Endometrium (tissue), 2 donors: ENCODE data around the gene OR10C1.
"Not testable (repeated sequence)": the region's sequence is repeated elsewhere in the genome, so short reads cannot be mapped to it uniquely, and the experiment has no call there.

Source experiments
- FAIRE-seq: peaks from 2 replicates; lab custom pipeline; 2012; peaks lifted over from hg19 to GRCh38; lab: Jason Lieb, UNC
- donor health status: control.
- donor health status: control.

Gene OR10C1, protein sequence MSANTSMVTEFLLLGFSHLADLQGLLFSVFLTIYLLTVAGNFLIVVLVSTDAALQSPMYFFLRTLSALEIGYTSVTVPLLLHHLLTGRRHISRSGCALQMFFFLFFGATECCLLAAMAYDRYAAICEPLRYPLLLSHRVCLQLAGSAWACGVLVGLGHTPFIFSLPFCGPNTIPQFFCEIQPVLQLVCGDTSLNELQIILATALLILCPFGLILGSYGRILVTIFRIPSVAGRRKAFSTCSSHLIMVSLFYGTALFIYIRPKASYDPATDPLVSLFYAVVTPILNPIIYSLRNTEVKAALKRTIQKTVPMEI

DNA sequence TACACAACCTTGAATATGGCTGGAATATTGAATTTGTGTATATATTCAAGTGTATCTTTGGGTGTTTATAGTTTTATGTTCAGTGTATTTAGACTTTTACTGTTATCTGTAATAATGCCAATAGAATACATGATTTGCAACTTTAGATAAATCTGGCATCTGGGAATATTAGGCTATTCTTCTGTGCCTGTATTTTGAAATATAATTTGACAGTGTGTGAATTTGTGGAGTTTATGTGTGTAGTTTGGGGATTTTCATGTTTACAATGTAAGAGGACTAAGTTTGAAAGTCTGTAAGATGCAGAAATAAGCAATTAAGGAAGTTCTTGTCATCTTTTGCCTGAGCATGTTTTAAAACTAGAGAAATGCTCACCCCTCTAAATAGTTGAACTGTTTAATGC lies at the start of gene OR10C1:
Gene OR10C1 (plus strand): TSS at position 301 of the 400 bp plus-strand sequence. CDS start 710 bp downstream, outside the sequence.
- no peak for FAIRE-seq

DNA sequence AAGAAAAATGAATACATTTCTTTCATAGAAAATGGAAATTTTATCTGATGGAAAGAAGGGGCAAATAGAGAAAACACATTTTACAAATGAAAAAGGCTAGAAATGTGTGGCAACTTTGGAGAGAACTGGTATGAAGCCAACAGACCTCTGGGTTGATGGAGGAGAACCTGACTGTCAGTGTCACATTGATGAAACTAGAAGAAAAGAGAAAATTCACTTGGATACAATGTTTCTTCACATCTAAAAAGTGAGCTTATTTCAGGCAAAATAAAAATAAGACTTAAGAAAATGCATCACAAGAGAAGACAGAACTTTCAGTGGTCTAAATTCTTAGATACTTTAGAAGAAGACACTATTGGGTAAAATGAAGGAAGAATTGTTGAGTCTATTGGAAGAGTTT lies 43.8 kb upstream of the OR10C1 start, which contains the start of gene OR12D2:
Gene OR12D2 (plus strand): TSS at position 301 of the 400 bp plus-strand sequence. CDS start 1,069 bp downstream, outside the sequence.
- no peak for FAIRE-seq

DNA sequence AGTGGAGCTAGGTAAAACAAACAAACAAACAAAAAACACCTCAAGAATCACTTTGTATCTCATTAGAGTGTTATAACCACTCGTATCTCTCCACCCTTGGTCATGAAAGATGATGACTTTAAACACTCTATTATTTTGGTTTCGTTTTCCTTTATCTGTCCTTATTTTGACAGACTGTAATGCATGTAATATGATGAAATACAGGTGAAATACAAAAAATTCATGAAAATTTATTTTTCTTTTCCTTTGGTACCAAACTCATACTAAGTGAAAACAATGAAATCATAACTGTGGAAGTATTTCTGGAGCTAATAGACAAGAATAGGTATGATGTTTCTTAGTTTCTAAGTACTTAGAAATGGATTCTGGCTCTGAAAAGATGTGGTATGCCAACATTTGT lies 39.6 kb upstream of the OR10C1 start:
- FAIRE-seq, result no peak

DNA sequence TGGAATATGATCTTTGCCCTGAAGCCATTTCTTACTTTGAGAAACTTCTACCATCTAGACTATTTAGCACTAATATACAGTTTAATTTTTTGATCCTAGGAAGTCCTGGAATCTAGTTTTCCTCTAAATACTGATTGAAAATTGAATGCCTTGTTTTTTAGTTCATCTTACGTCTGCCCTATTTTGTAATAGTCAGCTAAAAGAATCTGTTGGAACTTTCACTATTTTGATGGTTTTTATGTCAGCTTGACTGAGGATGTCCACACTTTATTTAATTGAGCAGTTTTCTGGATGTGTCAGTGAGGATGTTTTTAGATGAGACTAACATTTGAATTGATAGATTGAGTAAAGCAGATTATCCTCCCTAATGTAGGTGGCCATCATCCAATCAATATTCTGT lies 35.3 kb upstream of the OR10C1 start:
- FAIRE-seq, result no peak

DNA sequence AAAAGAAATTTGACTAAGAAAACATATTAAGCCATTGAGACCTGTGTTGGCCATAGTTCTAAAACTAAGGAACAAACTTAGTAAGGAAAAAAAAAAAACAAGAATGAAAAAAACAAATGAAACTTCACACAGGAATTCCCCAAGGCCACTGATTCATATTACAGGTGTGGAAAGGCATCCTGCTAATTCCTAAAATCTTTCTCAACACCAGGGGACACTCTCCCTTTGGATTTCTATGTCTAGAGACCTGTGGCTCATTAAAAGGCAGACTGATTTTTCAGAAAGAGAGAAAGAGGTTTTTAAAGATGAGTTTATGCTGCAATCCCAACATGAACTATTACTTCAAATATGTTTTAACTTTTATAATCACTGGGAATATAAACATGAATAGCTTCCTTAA lies 24.5 kb upstream of the OR10C1 start, which contains the start of gene OR12D1:
Gene OR12D1 (plus strand): TSS at position 341 of the 400 bp plus-strand sequence.
- no peak for FAIRE-seq

DNA sequence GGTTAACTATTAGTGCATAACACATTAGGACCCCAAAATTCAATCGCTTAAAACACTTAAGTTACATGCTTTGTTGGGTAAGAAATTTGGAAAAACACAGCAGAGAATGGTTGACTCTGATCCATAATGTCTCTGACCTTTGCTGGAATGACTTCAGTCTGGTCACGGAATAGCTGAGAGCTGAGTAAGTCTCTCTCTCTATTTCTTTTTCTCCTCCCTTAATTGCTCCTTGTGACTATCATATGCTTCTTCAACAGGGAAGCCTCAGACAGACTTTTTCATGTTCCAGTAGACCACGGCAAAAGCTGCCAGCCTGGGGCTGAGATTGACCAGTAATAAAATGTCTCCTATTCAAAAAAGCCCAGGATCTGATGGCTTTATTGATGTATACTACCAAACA lies 19.6 kb upstream of the OR10C1 start:
- FAIRE-seq, result no peak

DNA sequence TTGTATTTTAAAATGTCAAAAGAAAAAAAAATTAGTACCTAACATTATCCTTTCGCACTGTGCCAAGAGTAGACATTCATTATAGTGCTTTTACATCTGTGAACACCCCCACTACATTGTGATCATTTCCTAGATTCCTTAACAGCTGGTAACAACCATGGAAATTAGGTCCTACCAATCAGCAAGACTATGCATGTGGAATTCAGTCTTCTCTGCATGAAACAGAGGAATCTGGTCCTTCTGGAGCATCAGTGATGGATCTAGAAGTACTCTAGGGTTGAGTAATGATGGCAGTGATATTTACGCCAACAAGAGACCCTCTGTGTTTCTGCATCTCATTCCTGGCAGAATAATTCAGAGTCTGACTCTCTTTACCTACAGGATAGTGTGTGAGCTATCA lies 14.9 kb upstream of the OR10C1 start:
- no peak for FAIRE-seq

DNA sequence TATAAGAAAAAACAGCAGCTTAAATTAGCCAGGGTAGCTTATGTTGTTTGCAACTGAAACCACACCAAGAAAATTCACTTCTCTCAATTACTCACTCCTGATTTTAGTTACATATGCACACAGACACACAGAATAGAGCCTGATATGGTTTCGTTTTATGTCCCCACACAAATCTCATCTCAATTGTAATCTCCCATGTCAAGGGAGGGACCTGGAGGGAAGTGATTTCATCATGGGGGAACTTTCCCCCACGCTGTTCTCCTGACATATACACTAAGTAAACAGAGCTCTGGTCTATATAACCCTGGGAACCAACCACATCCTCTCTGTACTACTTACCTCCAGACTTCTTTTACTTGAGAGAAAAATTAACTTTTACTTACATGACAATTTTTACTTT lies 14.5 kb upstream of the OR10C1 start:
- no peak for FAIRE-seq

DNA sequence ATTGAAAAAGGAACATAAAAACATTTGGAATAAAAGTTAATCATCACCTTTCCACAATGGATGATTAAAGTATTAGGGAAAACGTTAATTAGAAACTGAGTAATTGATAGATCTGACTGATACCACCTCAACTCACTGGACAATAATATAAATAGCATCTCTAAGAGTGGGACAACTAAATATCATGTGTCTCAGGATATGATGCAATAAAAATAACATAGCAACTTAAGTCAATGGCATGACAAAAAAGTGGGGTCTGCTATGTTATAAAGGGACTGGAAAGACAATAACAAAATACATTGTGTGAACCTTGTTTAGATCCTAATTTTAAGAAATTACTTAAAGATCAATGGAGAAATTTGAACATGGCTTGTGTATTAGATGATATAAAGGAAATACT lies 14.0 kb upstream of the OR10C1 start:
- no peak for FAIRE-seq

DNA sequence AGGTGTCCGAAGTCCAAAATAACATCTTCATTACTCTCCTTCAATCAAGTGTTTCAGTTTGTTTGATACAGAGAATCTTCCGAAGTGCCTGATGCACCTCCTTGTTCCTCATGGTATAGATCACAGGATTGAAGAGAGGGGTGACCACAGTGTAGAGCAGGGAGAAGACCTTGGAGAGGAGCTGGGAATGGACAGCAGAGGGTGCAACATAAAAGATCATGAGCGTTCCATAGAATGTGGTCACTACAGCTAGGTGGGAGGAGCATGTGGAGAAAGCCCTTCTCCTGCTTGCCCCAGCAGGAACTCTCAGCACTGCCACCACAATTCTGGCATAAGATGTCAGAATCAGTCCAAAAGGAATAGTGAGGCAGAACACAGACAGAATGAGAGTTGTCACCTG lies 12.5 kb upstream of the OR10C1 start:
- FAIRE-seq, result no peak

DNA sequence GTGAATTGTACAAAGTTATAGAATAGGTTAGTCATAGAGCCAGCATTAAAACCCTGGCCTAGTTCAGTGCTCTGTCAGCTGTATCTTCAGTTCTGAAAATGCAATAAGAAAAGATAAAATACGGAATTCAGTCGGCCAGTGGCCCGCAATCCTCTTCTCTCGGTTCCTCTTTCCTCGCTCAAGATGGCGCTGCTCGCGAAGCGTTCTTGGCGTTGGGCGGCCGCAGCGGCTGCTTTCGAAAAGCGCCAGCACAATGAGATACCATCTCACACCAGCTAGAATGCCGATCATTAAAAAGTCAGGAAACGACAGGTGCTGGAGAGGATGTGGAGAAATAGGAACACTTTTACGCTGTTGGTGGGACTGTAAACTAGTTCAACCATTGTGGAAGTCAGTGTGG lies 2.4 kb upstream of the OR10C1 start:
- not testable (repeated sequence) for FAIRE-seq

DNA sequence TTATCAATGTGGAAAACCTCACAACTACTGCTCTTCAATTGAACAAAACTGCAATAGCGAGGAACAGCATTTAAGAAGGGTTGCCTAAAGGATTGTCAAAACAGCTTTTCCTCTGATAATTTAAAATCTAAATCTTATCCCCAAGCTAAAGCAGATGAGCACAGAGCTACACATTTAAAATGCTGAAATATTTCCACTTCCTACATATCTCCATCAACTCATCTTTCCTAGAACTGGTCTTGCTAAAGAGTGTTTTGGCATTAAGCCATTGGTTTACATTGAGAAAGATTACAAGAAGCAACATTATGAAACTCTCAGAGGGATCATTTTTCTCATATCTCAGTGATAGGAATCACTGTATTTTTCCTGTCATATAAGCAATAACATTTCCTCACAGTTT lies 3.6 kb downstream of the OR10C1 start:
- FAIRE-seq, result no peak

DNA sequence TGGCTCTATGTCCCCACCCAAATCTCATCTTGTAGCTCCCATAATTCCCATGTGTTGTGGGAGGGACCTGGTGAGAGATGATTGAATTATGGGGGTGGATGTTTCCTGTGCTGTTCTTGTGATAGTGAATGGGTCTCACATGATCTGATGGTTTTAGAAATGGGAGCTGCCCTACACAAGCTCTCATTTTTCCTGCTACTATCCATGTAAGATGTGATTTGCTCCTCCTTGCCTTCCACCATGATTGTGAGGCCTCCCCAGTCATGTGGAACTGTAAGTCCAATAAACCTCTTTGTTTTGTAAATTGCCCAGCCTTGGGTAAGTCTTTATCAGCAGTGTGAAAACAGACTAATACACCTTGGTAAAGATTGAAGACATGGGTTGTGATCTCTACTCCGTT lies 4.9 kb downstream of the OR10C1 start:
- FAIRE-seq, result not testable (repeated sequence)

DNA sequence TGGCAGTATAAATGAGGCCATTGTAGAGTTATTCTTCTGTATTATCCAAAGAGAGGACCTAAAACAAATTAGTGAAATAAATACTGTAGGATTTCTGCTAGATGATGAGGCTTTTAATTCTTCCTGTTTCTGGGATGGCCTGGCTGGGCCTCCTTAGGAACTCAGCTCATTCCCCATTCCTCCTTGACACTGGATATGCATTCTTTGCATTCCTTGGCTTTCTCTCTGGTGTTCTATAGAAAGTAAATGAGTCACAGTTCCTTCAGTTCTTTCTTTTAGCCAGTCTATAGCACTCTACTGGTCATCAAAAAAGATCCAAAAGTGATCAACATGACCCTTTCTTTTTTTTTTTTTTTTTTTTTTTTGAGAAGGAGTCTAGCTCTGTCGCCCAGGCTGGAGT lies 8.6 kb downstream of the OR10C1 start:
- no peak for FAIRE-seq

DNA sequence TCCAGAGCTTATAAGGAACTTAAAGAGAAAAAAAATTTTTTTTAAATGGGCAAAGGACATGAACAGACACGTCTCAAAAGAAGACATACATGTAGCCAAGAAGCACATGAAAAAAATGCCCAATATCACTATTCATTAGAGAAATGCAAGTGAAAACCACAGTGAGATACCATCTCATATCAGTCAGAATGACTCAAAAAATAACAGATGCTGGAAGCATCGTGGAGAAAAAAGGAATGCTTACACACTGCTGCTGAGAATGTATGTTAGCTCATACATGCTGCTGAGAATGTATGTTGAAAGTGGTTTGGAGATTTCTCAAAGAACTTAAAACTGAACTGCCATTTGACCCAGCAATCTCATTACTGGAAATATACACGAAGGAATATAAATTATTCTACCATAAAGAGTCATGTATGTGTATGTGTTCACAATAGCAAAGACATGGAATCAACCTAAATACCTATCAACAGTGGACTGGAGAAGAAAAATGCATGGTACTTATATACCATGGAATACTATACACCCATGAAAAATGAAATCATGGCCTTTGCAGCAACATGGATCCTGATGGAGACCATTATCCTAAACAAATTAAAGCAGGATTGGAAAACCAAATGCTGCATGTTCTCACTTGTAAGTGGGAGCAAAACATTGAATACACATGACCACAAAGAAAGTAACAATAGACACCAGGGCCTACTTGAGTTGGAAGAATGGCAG lies 12.5 kb downstream of the OR10C1 start:
- no peak for FAIRE-seq

DNA sequence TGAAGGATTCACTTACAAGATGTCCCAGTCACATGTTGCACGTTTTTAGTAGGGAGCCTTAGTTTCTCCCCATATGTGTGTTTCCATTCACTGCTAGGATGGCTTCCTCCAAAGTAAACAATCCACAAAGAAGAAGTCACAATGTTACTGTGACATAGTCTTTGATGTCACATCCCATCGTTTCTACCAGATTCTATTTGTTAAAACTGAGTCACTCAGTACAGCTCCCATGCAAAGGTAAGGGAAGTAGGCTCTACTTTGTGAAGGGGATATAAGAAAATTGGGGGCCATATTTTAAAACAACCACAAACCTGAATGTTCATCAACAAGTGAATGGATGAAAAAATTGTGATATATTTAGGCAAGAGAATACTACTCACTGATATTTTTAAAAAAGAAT lies 17.9 kb downstream of the OR10C1 start, which contains the start of the genes OR11A1 and OR2H1:
Gene OR11A1 (minus strand): TSS at position 101 of the 400 bp plus-strand sequence. CDS start 29,430 bp downstream, outside the sequence.
Gene OR2H1 (plus strand): TSS at position 185 of the 400 bp plus-strand sequence. CDS start 4,615 bp downstream, outside the sequence.
- no peak for FAIRE-seq

DNA sequence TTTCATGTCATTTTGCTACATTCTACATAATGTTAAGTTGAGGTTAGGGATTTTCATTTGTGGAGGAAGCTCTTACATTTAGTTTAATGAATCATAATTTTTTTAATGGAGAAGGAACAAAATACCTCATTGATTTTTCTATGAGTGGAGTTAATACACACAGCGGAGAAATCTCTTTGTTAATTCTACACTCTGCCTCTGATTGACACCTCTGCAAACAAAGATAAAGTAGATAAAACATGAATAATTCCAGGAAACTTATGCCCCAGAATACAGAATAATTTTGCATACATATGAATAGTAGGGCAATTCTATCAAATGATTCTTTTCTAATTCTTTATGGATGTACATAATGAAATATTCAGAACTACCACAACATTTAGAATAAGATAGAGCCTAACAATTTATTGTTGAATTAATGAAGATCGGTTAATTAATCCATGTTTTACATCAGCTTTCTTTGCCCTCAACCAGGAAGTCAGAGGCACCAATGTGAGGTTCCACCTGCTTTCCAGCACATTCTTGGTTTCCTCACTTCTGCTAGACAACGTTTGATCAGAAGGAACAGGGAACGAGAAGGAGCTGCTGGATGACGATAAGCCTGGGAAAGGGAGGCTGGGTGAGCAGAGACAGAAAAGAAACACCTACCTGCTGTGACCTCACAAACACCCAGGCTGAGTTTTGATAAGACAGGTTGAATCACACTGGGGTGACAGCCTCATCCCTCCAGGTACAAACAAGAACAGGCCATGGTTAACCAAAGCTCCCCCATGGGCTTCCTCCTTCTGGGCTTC lies 22.1 kb downstream of the OR10C1 start:
- FAIRE-seq, result no peak

DNA sequence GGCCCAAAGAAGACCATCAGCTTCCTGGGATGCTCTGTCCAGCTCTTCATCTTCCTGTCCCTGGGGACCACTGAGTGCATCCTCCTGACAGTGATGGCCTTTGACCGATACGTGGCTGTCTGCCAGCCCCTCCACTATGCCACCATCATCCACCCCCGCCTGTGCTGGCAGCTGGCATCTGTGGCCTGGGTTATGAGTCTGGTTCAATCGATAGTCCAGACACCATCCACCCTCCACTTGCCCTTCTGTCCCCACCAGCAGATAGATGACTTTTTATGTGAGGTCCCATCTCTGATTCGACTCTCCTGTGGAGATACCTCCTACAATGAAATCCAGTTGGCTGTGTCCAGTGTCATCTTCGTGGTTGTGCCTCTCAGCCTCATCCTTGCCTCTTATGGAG lies 22.9 kb downstream of the OR10C1 start:
- FAIRE-seq, result no peak

DNA sequence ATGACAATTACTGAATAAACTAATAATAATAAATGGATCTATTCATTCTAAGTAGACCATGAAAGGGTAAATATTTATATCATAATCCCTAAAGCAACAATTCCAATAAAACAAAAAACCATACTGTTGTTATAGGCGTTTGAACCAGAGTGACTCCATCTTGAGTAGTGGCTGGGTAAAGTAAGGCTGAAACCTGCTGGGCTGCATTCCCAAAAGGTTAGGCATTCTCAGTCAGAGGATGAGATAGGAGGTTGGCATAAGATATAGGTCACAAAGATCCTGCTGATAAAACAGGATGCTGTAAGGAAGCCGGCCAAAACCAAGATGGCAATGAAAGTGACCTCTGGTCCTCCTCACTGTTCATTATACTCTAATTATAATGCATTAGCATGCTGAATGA lies 26.2 kb downstream of the OR10C1 start:
- no peak for FAIRE-seq

DNA sequence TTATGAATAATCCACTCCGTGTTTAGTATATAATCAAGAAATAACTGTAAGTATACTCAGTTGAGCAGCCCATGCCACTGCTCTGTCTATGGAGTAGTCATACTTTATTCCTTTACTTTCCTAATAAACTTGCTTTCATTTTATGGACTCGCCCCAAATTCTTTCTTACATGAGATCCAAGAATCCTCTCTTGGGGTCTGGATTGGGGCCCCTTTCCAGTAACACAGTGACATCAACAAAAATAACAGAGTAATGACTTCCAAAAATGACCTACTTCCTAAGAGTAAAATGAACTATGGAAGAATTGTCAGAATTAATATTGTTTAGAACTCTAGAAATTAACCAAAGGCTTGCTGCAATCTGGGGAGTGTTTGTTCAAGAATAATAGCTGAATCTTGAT lies 26.7 kb downstream of the OR10C1 start:
- no peak for FAIRE-seq

DNA sequence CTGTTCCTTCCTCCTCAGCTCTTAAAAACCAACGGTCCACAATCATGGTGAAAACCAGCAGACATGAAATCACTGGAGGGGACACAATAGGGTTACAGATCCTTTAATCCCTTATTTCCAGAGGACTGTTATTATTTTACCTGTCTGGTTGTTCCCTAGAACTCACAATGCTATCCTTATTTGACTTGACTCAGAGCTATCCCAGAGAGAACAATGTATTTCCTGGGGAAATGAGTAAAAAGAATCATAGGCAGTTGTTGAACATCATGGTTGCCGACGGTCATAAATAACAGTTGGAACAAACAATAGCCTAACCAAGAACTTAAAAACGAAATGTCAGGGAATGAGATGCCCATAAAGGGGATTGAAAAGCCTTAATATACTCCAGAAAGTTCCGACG lies 27.1 kb downstream of the OR10C1 start:
- no peak for FAIRE-seq

DNA sequence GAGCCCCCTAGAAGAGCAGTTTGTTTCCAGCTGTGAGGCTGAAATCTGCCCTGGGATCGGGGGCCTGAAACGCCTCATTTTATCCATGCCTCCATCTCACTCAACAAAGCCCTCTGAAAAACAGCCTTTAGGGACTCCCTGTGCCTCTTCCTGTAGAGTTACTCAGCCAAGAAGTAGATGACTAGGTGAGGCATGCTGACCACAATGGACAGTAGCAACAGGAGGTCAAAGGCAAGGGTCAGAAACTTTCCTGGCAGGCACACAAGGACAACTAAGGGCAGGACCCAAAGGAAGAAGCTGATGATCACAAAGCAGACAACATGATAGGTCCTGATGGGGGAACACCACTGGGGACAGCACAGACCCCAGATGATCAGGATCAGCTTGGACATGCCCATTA lies 35.9 kb downstream of the OR10C1 start:
- no peak for FAIRE-seq
